SU-DHL-6 (cell line): ENCODE results near the gene CMSS1.

ENCODE experiments used
- H2AFZ ChIP-seq: fragments of 200-600 bp; sonication (generic); 2 replicates; pipeline ENCODE4 v1.6.1; 2014; ENCODE audit warnings: low read depth, mild to moderate bottlenecking, moderate library complexity, mixed read lengths, antibody characterized with exemption, low read length; ENCODE audit not compliant: severe bottlenecking
- H3F3A ChIP-seq: fragments of 200-600 bp; shearing (Covaris generic); 2 replicates; pipeline ENCODE4 v1.6.0; 2016; ENCODE audit warnings: antibody characterized with exemption, mild to moderate bottlenecking; ENCODE audit not compliant: insufficient read depth
- H3K27ac ChIP-seq: fragments of 200-600 bp; sonication (generic); 2 replicates; pipeline ENCODE4 v1.5.1; 2016; ENCODE audit warnings: low read depth, mild to moderate bottlenecking, low read length, moderate library complexity, mixed read lengths
- H3K27me3 ChIP-seq: fragments of 200-600 bp; sonication (generic), shearing (Covaris generic); 2 replicates; pipeline ENCODE4 v1.6.0; 2014; ENCODE audit warnings: mild to moderate bottlenecking, low read length
- H3K36me3 ChIP-seq: fragments of 200-600 bp; sonication (generic); 2 replicates; pipeline ENCODE4 v1.6.1; 2014; ENCODE audit warnings: mild to moderate bottlenecking, low read length, mixed read lengths
- H3K4me2 ChIP-seq: fragments of 300-600, 200-600 bp; shearing (Covaris generic), sonication (generic); 2 replicates; pipeline ENCODE4 v1.6.0; 2014; ENCODE audit warnings: low read length, low read depth, mild to moderate bottlenecking; ENCODE audit not compliant: poor library complexity, severe bottlenecking
- H3K4me3 ChIP-seq: fragments of 200-600 bp; sonication (generic); 2 replicates; pipeline ENCODE4 v1.5.1; 2014; ENCODE audit warnings: antibody characterized with exemption, low read length, mild to moderate bottlenecking, mixed read lengths; ENCODE audit not compliant: insufficient read depth, poor library complexity, severe bottlenecking
- H3K79me2 ChIP-seq: fragments of 200-600 bp; sonication (generic); 2 replicates; pipeline ENCODE4 v1.6.1; 2014; ENCODE audit warnings: mild to moderate bottlenecking, low read length, moderate library complexity; ENCODE audit not compliant: insufficient read depth
- H3K9ac ChIP-seq: fragments of 200-600 bp; sonication (generic); 2 replicates; pipeline ENCODE4 v1.7.0; 2014; ENCODE audit warnings: mild to moderate bottlenecking, low read length
- H3K9me2 ChIP-seq: fragments of 200-600 bp; sonication (generic); replicated peaks from 2 replicates; pipeline ENCODE4 v1.6.1; 2014; ENCODE audit warnings: low read length; ENCODE audit not compliant: insufficient read depth
- H3K9me3 ChIP-seq: fragments of 200-600 bp; sonication (generic); 2 replicates; pipeline ENCODE4 v1.6.1; 2014; ENCODE audit warnings: low read length, mixed read lengths; ENCODE audit not compliant: insufficient read depth
- H4K20me1 ChIP-seq: fragments of 200-600 bp; sonication (generic); 2 replicates; pipeline ENCODE4 v1.6.1; 2014; ENCODE audit warnings: low read depth, mild to moderate bottlenecking, antibody characterized with exemption, low read length, moderate library complexity, mixed read lengths
- EZH2phosphoT487 ChIP-seq: fragments of 200-600 bp; sonication (generic), shearing (Covaris generic); conservative IDR thresholded peaks from 2 replicates; pipeline ENCODE4 v1.6.1; 2018; ENCODE audit warnings: mild to moderate bottlenecking, antibody characterized with exemption, low read length, moderate library complexity, mixed read lengths
- TF ChIP-seq, protein P1 (sequence below): fragments of 200-600 bp; sonication (generic); IDR thresholded peaks from one replicate; pipeline ENCODE4 v1.5.1; 2017; ENCODE audit warnings: antibody characterized with exemption, mild to moderate bottlenecking, low read length, moderate library complexity; ENCODE audit not compliant: insufficient read depth, poor library complexity, severe bottlenecking

CMSS1 gene

GRCh38 chr3:99900248-99900647, 82.6 kb downstream of the CMSS1 start:
- peaks cover 6% of the 10 kb centered on the region; the same call in 1 of the 2 replicates for H3K79me2 ChIP-seq
- no peaks in the 10 kb centered on the region for H3F3A ChIP-seq
- TF ChIP-seq EZH2phosphoT487: no peak
- TF ChIP-seq, protein P1, sequence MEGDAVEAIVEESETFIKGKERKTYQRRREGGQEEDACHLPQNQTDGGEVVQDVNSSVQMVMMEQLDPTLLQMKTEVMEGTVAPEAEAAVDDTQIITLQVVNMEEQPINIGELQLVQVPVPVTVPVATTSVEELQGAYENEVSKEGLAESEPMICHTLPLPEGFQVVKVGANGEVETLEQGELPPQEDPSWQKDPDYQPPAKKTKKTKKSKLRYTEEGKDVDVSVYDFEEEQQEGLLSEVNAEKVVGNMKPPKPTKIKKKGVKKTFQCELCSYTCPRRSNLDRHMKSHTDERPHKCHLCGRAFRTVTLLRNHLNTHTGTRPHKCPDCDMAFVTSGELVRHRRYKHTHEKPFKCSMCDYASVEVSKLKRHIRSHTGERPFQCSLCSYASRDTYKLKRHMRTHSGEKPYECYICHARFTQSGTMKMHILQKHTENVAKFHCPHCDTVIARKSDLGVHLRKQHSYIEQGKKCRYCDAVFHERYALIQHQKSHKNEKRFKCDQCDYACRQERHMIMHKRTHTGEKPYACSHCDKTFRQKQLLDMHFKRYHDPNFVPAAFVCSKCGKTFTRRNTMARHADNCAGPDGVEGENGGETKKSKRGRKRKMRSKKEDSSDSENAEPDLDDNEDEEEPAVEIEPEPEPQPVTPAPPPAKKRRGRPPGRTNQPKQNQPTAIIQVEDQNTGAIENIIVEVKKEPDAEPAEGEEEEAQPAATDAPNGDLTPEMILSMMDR: no peak
- no peaks in the 10 kb centered on the region for H3K36me3 ChIP-seq
- no peak overlapping the region for H2AFZ ChIP-seq
- no peaks in the 10 kb centered on the region for H3K27me3 ChIP-seq
- H3K4me2 ChIP-seq: no peak overlapping the region
- no peak overlapping the region for H3K27ac ChIP-seq
- peaks cover 6% of the 10 kb centered on the region; the same call in 1 of the 2 replicates for H4K20me1 ChIP-seq
- no peaks in the 10 kb centered on the region for H3K9me2 ChIP-seq
- no peak overlapping the region for H3K4me3 ChIP-seq
- H3K9me3 ChIP-seq: no peaks in the 10 kb centered on the region
- H3K9ac ChIP-seq: no peak overlapping the region

DNA sequence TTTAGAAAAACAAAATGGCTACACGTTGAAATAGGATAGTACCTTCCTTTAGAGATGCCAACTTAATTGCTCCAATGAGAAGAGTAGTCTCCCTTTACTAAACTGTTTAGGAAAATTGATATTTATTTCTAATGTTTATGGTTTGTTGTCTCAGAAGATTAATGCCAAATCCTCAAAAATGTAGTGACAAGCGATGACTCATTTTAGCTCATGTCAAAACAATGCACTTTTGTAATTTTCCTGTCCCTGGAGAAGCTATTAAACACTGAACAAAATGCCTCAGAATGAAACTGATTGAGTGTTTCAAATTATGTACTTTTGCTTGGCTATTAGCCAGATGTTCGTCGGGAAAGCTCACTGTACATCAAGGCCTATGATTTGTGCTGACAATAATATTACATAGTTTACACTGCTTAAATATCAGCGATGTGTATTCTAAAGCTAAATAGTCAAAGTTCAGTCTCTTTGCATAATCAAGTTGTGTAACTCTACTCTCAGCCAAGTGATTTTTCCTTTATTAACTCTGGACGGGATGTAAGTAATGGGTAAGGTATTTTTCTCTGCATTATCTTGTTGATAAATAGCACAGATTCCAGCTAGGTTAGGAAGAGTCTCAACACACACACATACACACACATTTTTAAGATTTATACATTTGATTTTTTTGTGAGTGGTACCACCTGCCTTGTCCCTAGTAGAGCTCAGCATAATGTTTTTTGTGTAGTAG, 83.7 kb downstream of the CMSS1 start:
- H3K4me2 ChIP-seq: no peak overlapping the region
- no peaks in the 10 kb centered on the region for H3K9me3 ChIP-seq
- peaks cover 6% of the 10 kb centered on the region; the same call in 1 of the 2 replicates for H4K20me1 ChIP-seq
- H3K27ac ChIP-seq: no peak overlapping the region
- H3K36me3 ChIP-seq: no peaks in the 10 kb centered on the region
- H3F3A ChIP-seq: no peaks in the 10 kb centered on the region
- no peaks in the 10 kb centered on the region for H3K9me2 ChIP-seq
- no peak overlapping the region for H2AFZ ChIP-seq
- H3K4me3 ChIP-seq: no peak overlapping the region
- TF ChIP-seq, protein P1: no peak
- TF ChIP-seq EZH2phosphoT487: no peak
- H3K9ac ChIP-seq: no peak overlapping the region
- peaks cover 5% of the 10 kb centered on the region; the same call in 1 of the 2 replicates for H3K79me2 ChIP-seq
- H3K27me3 ChIP-seq: no peaks in the 10 kb centered on the region

- no peaks in the 10 kb centered on the region for H3K9me3 ChIP-seq
- H3F3A ChIP-seq: no peaks in the 10 kb centered on the region
- TF ChIP-seq, protein P1: no peak
- no peak for TF ChIP-seq EZH2phosphoT487
- H3K4me3 ChIP-seq: no peak overlapping the region
- H3K9me2 ChIP-seq: no peaks in the 10 kb centered on the region
- H3K27ac ChIP-seq: no peak overlapping the region
- H3K79me2 ChIP-seq: no peaks in the 10 kb centered on the region; the same call in 1 of the 2 replicates
- H3K4me2 ChIP-seq: no peak overlapping the region
- H2AFZ ChIP-seq: no peak overlapping the region
- H3K9ac ChIP-seq: no peak overlapping the region
- no peaks in the 10 kb centered on the region for H3K27me3 ChIP-seq
- H4K20me1 ChIP-seq: peaks cover 6% of the 10 kb centered on the region; the same call in 1 of the 2 replicates
- H3K36me3 ChIP-seq: no peaks in the 10 kb centered on the region
These were observed 84.4 kb downstream of the CMSS1 start for GRCh38 chr3:99902091-99902490.
